HepG2 (cell line): Measurements from ENCODE around the gene SMOC1. TPM values are rescaled to one million over a fixed set of nuclear protein-coding genes. Genes with fewer than 3 reads are reported as not detected.

ENCODE experiments used
- IKZF4 ChIP-seq: sonication (generic); formaldehyde crosslinking; IDR thresholded peaks from 2 replicates; pipeline ENCODE4 v1.5.1; 2020; ENCODE audit warnings: borderline replicate concordance, mild to moderate bottlenecking, low read depth, missing genetic modification reagents; ENCODE audit errors: not compliant biosample characterization
- KDM4B ChIP-seq: sonication (generic); formaldehyde crosslinking; IDR thresholded peaks from 2 replicates; pipeline ENCODE4 v1.4.0; 2020; ENCODE audit warnings: missing genetic modification reagents
- NFKBIZ ChIP-seq: IDR thresholded peaks from 2 replicates; pipeline ENCODE4 v1.6.1; 2018; ENCODE audit warnings: missing genetic modification reagents, missing compliant biosample characterization
- PRDM10 ChIP-seq: sonication (generic); formaldehyde crosslinking; IDR thresholded peaks from 2 replicates; pipeline ENCODE4 v1.4.0; 2020; ENCODE audit warnings: low read depth, missing genetic modification reagents
- RFX1 ChIP-seq: fragments of 450-650 bp; IDR thresholded peaks from 2 replicates; pipeline ENCODE4 v1.6.1; 2017
- ZFP36 ChIP-seq: fragments of 150-350 bp; IDR thresholded peaks from 2 replicates; pipeline ENCODE4 v1.6.1; 2018; ENCODE audit warnings: borderline replicate concordance, low read length, low read depth; ENCODE audit not compliant: partially characterized antibody
- ZNF292 ChIP-seq: sonication (generic); formaldehyde crosslinking; IDR thresholded peaks from 2 replicates; pipeline ENCODE4 v1.8.1; 2022; ENCODE audit warnings: mild to moderate bottlenecking, low read depth, missing genetic modification reagents, borderline replicate concordance
- polyA plus RNA-seq, 8 experiments: library from polyadenylated mRNA; depleted of rRNA in 3 of 8; stranded (reverse) in 7 of 8; unstranded in 1 of 8; fragments of >200 nt; fragmentation: Illumina TruSeq in 4 of 8; extraction: Trizol in 4 of 8; gene quantifications; 2 replicates each; pipeline versions ENCODE4 v1.2.1 to v1.2.3, GENCODE V29; 2011 to 2016; ENCODE audit warnings: low read depth in 4 of 8, missing spikeins in 1 of 8, mixed read lengths in 1 of 8; ENCODE audit not compliant: insufficient read depth in 1 of 8
- total RNA-seq, 5 experiments: library from RNA; depleted of rRNA; stranded (reverse); fragments of >200 nt; fragmentation: Illumina TruSeq; extraction: Trizol; gene quantifications; 2 replicates each; pipeline ENCODE4 v1.2.3, GENCODE V29; 2016; ENCODE audit warnings: low read depth in 1 of 5
- TF ChIP-seq, protein P1 (sequence below): fragments of 450-650 bp; IDR thresholded peaks from 2 replicates; pipeline ENCODE4 v1.6.1; 2017; ENCODE audit warnings: mild to moderate bottlenecking
- TF ChIP-seq, protein P2 (sequence below): sonication (generic); formaldehyde crosslinking; conservative IDR thresholded peaks from 2 replicates; pipeline ENCODE4 v1.4.0; 2020; ENCODE audit warnings: missing genetic modification reagents

The SMOC1 gene
- total and polyA plus RNA-seq, 2 of the 13 experiments (the other 11 are each of a cell fraction or from before 2014, with no cell fraction given) = 17.8 to 35.6 TPM

DNA sequence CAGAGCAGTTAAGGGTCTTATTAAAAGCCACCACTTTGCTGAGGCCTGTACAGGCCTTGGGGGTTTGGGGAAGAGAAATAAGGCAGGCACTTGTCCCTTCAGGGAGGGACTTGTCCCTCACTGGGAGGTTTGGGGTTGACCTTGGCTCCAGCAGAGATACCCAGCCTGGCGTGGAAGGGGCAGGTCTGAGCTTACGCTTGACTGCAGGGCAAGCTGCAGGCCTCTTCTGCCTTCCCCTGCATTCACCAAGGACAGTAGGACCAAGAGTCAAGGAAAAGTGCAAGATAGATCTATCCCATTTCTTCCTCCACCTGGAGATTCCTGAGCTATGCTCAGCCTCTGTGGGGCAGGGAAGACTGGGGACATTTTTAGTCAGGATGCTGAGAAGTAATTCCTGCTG is 154.3 kb downstream of the SMOC1 start (continued):
- TF ChIP-seq, protein P1, sequence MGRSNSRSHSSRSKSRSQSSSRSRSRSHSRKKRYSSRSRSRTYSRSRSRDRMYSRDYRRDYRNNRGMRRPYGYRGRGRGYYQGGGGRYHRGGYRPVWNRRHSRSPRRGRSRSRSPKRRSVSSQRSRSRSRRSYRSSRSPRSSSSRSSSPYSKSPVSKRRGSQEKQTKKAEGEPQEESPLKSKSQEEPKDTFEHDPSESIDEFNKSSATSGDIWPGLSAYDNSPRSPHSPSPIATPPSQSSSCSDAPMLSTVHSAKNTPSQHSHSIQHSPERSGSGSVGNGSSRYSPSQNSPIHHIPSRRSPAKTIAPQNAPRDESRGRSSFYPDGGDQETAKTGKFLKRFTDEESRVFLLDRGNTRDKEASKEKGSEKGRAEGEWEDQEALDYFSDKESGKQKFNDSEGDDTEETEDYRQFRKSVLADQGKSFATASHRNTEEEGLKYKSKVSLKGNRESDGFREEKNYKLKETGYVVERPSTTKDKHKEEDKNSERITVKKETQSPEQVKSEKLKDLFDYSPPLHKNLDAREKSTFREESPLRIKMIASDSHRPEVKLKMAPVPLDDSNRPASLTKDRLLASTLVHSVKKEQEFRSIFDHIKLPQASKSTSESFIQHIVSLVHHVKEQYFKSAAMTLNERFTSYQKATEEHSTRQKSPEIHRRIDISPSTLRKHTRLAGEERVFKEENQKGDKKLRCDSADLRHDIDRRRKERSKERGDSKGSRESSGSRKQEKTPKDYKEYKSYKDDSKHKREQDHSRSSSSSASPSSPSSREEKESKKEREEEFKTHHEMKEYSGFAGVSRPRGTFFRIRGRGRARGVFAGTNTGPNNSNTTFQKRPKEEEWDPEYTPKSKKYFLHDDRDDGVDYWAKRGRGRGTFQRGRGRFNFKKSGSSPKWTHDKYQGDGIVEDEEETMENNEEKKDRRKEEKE = no peak
- TF ChIP-seq, protein P2, sequence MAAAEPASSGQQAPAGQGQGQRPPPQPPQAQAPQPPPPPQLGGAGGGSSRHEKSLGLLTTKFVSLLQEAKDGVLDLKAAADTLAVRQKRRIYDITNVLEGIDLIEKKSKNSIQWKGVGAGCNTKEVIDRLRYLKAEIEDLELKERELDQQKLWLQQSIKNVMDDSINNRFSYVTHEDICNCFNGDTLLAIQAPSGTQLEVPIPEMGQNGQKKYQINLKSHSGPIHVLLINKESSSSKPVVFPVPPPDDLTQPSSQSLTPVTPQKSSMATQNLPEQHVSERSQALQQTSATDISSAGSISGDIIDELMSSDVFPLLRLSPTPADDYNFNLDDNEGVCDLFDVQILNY (CRISPR knock-in tag) = no peak
- TF ChIP-seq RFX1 = no peak
- TF ChIP-seq PRDM10 (CRISPR knock-in tag) = no peak
- TF ChIP-seq IKZF4 (CRISPR knock-in tag) = no peak
- TF ChIP-seq NFKBIZ (CRISPR knock-in tag) = no peak
- TF ChIP-seq ZNF292 = no peak
- no peak for TF ChIP-seq ZFP36
- TF ChIP-seq KDM4B (CRISPR knock-in tag) = no peak
